Muscle of arm (tissue), 12 donors: ENCODE measurements around the gene MRPL17. TPM values are rescaled to one million over a fixed set of nuclear protein-coding genes. Genes with fewer than 3 reads are reported as not detected.
A peak's percentile ranks its signal among the peaks of the same experiment; 100 is the strongest.
"Not testable (repeated sequence)": the region's sequence is repeated elsewhere in the genome, so short reads cannot be mapped to it uniquely, and the experiment has no call there.

Experiments used
- DNase-seq: peaks from one replicate; pipeline ENCODE4 v3.0.0-alpha.2; 2013
- polyA plus RNA-seq, 12 donors: library from polyadenylated mRNA; unstranded; fragments of 120-200 nt; gene quantifications; one replicate each; pipeline ENCODE4 v1.2.1, GENCODE V29; 2013; ENCODE audit not compliant: insufficient read length in 12 of 12

Gene MRPL17
- polyA plus RNA-seq, 12 donors: 53.7 to 70.9 (median 61.2) TPM; not detected in 1

GRCh38 chr11:6690431-6691132, 7.4 kb upstream of the MRPL17 start:
- DNase-seq: not testable (repeated sequence)

- DNase-seq: no peak
These were observed 4.7 kb upstream of the MRPL17 start for GRCh38 chr11:6687876-6688275.

GRCh38 chr11:6686006-6686405, 2.9 kb upstream of the MRPL17 start:
- DNase-seq: no peak

- DNase-seq: not testable (repeated sequence)
These were observed 928 bp upstream of the MRPL17 start for GRCh38 chr11:6684068-6684467.

- no peak for DNase-seq
These were observed 577 bp downstream of the MRPL17 start for GRCh38 chr11:6682591-6682935.

GRCh38 chr11:6681949-6682348, 1.2 kb downstream of the MRPL17 start:
- DNase-seq: no peak

GRCh38 chr11:6681505-6681904, 1.6 kb downstream of the MRPL17 start:
- no peak for DNase-seq

GRCh38 chr11:6677018-6677417, 6.1 kb downstream of the MRPL17 start:
- no peak for DNase-seq

- DNase-seq: no peak
These were observed 8.3 kb downstream of the MRPL17 start for GRCh38 chr11:6674862-6675261.

- no peak for DNase-seq
These were observed 8.9 kb downstream of the MRPL17 start for GRCh38 chr11:6674219-6674597.

GRCh38 chr11:6673523-6674218, 9.5 kb downstream of the MRPL17 start:
- no peak for DNase-seq

GRCh38 chr11:6671991-6672390, 11.1 kb downstream of the MRPL17 start:
- DNase-seq: no peak

- no peak for DNase-seq
These were observed 12.8 kb downstream of the MRPL17 start for GRCh38 chr11:6670202-6670830.

- DNase-seq: no peak
These were observed 15.3 kb downstream of the MRPL17 start for GRCh38 chr11:6667733-6668374.

- DNase-seq: no peak
These were observed 16.6 kb downstream of the MRPL17 start for GRCh38 chr11:6666302-6667183.

- DNase-seq: peak; percentile 64
These were observed 18.6 kb downstream of the MRPL17 start for GRCh38 chr11:6664551-6664950.

- DNase-seq: peak; percentile 50
These were observed 19.2 kb downstream of the MRPL17 start for GRCh38 chr11:6663794-6664469.

GRCh38 chr11:6660712-6661111, 22.4 kb downstream of the MRPL17 start:
- DNase-seq: no peak

GRCh38 chr11:6658647-6659046, 24.5 kb downstream of the MRPL17 start:
- no peak for DNase-seq

- DNase-seq: no peak
These were observed 25.8 kb downstream of the MRPL17 start for GRCh38 chr11:6657346-6657745.

- no peak for DNase-seq
These were observed 26.2 kb downstream of the MRPL17 start for GRCh38 chr11:6656936-6657335.
